Activated T-helper 2 cell treated with anti-CD3 and anti-CD28 coated beads, Interferon-gamma antibody, Interleukin-2, Interleukin-4, amounts not matched to agents 10 μg/mL and 5 μg/mL and 100 μg/mL, durations not matched to agents 14 hours and 24 hours and 36 hours (primary cell): ENCODE measurements around the gene CHST3. TPM values are rescaled to one million over a fixed set of nuclear protein-coding genes. Genes with fewer than 3 reads are reported as not detected.

ENCODE experiments used
- DNase-seq: peaks from one replicate; pipeline ENCODE4 v3.0.0; 2021; ENCODE audit warnings: low spot score
- H3K27ac Mint-ChIP-seq: one replicate; pipeline ENCODE4 v1.8.0; 2021; ENCODE audit warnings: mixed read lengths
- H3K27me3 Mint-ChIP-seq: one replicate; pipeline ENCODE4 v1.8.0; 2021; ENCODE audit warnings: low read depth, mixed read lengths
- H3K36me3 Mint-ChIP-seq: one replicate; pipeline ENCODE4 v1.8.0; 2021; ENCODE audit warnings: low read depth, mixed read lengths
- H3K4me1 Mint-ChIP-seq: one replicate; pipeline ENCODE4 v1.8.0; 2021; ENCODE audit warnings: low read depth, mixed read lengths
- H3K4me3 Mint-ChIP-seq: one replicate; pipeline ENCODE4 v1.8.0; 2021; ENCODE audit warnings: low read depth, mild to moderate bottlenecking, moderate library complexity, mixed read lengths
- H3K9me3 Mint-ChIP-seq: one replicate; pipeline ENCODE4 v1.8.0; 2021; ENCODE audit warnings: mixed read lengths
- intact Hi-C: fragments of 100-400 bp; cut with micrococcal nuclease; formaldehyde crosslinking; loops from one replicate; pipeline ENCODE4 v1.15.1; 2023
- total RNA-seq: library from RNA; stranded (reverse); gene quantifications from 2 replicates; pipeline ENCODE4 v1.2.3, GENCODE V29; 2022

The CHST3 gene
- total RNA-seq, 1 donor from 2014 or later, result 0.52 TPM

- Mint-ChIP-seq H3K36me3 (no peaks in the 10 kb centered on the region), H3K4me3 (no peak overlapping the region), H3K27me3 (peaks cover 3% of the 10 kb centered on the region), H3K9me3 (no peaks in the 10 kb centered on the region), H3K4me1 (no peaks in the 10 kb centered on the region), H3K27ac (no peak overlapping the region)
- intact Hi-C loops, result no loop called here
- DNase-seq, result no peak
These were observed 31.3 kb downstream of the CHST3 start for GRCh38 chr10:71995449-71995848.

- no peak overlapping the region for H3K4me3 Mint-ChIP-seq
- no peak overlapping the region for H3K27ac Mint-ChIP-seq
These were observed 31.8 kb downstream of the CHST3 start for GRCh38 chr10:71995887-71996575.

GRCh38 chr10:71996592-71997371 is 32.6 kb downstream of the CHST3 start:
- H3K27me3 Mint-ChIP-seq, result peaks cover 3% of the 10 kb centered on the region
- intact Hi-C loops, result no loop called here
- H3K4me3 Mint-ChIP-seq, result no peak overlapping the region
- no peak for DNase-seq
- no peak overlapping the region for H3K27ac Mint-ChIP-seq
- H3K9me3 Mint-ChIP-seq, result no peaks in the 10 kb centered on the region
- H3K36me3 Mint-ChIP-seq, result no peaks in the 10 kb centered on the region
- H3K4me1 Mint-ChIP-seq, result no peaks in the 10 kb centered on the region

More at GRCh38 chr10:71995887-71996575, 31.8 kb downstream of the CHST3 start:
- Mint-ChIP-seq H3K4me1 (no peaks in the 10 kb centered on the region), H3K27me3 (peaks cover 3% of the 10 kb centered on the region), H3K36me3 (no peaks in the 10 kb centered on the region), H3K9me3 (no peaks in the 10 kb centered on the region)
- intact Hi-C loops, result no loop called here
- no peak for DNase-seq

GRCh38 chr10:71998119-71998839 is 34.1 kb downstream of the CHST3 start:
- no peaks in the 10 kb centered on the region for H3K36me3 Mint-ChIP-seq
- peaks cover 3% of the 10 kb centered on the region for H3K27me3 Mint-ChIP-seq
- intact Hi-C loops, result no loop called here
- H3K4me1 Mint-ChIP-seq, result no peaks in the 10 kb centered on the region
- H3K27ac Mint-ChIP-seq, result no peak overlapping the region
- no peak overlapping the region for H3K4me3 Mint-ChIP-seq
- DNase-seq, result no peak
- no peaks in the 10 kb centered on the region for H3K9me3 Mint-ChIP-seq

GRCh38 chr10:71998840-71999194 is 34.6 kb downstream of the CHST3 start:
- Mint-ChIP-seq H3K4me1 (no peaks in the 10 kb centered on the region), H3K9me3 (no peaks in the 10 kb centered on the region), H3K27me3 (peaks cover 3% of the 10 kb centered on the region), H3K36me3 (no peaks in the 10 kb centered on the region), H3K4me3 (no peak overlapping the region), H3K27ac (no peak overlapping the region)
- intact Hi-C loops, result no loop called here
- no peak for DNase-seq

- no peak overlapping the region for H3K27ac Mint-ChIP-seq
- peaks cover 3% of the 10 kb centered on the region for H3K27me3 Mint-ChIP-seq
- intact Hi-C loops, result no loop called here
- DNase-seq, result no peak
- H3K36me3 Mint-ChIP-seq, result no peaks in the 10 kb centered on the region
- H3K4me1 Mint-ChIP-seq, result no peaks in the 10 kb centered on the region
- no peaks in the 10 kb centered on the region for H3K9me3 Mint-ChIP-seq
- H3K4me3 Mint-ChIP-seq, result no peak overlapping the region
These were observed 35.3 kb downstream of the CHST3 start for GRCh38 chr10:71999360-72000072.

- Mint-ChIP-seq H3K27me3 (peaks cover 3% of the 10 kb centered on the region), H3K4me3 (no peak overlapping the region), H3K9me3 (no peaks in the 10 kb centered on the region), H3K4me1 (no peaks in the 10 kb centered on the region), H3K27ac (no peak overlapping the region), H3K36me3 (no peaks in the 10 kb centered on the region)
- intact Hi-C loops, result no loop called here
- DNase-seq, result no peak
These were observed 36.2 kb downstream of the CHST3 start for GRCh38 chr10:72000073-72001032.

GRCh38 chr10:72001033-72001395 is 36.8 kb downstream of the CHST3 start:
- intact Hi-C loops, result no loop called here
- H3K36me3 Mint-ChIP-seq, result no peaks in the 10 kb centered on the region
- H3K4me3 Mint-ChIP-seq, result no peak overlapping the region
- H3K27ac Mint-ChIP-seq, result no peak overlapping the region
- DNase-seq, result no peak
- H3K4me1 Mint-ChIP-seq, result no peaks in the 10 kb centered on the region
- no peaks in the 10 kb centered on the region for H3K9me3 Mint-ChIP-seq
- H3K27me3 Mint-ChIP-seq, result peaks cover 3% of the 10 kb centered on the region

- H3K4me3 Mint-ChIP-seq, result no peak overlapping the region
- intact Hi-C loops, result no loop called here
- no peaks in the 10 kb centered on the region for H3K9me3 Mint-ChIP-seq
- DNase-seq, result no peak
- H3K27ac Mint-ChIP-seq, result no peak overlapping the region
- no peaks in the 10 kb centered on the region for H3K27me3 Mint-ChIP-seq
- H3K36me3 Mint-ChIP-seq, result no peaks in the 10 kb centered on the region
- H3K4me1 Mint-ChIP-seq, result no peaks in the 10 kb centered on the region
These were observed 38.4 kb downstream of the CHST3 start for GRCh38 chr10:72002354-72003295.

GRCh38 chr10:72006026-72006425 is 41.8 kb downstream of the CHST3 start:
- Mint-ChIP-seq H3K27me3 (no peaks in the 10 kb centered on the region), H3K4me3 (no peak overlapping the region), H3K36me3 (no peaks in the 10 kb centered on the region), H3K27ac (no peak overlapping the region), H3K9me3 (no peaks in the 10 kb centered on the region), H3K4me1 (no peaks in the 10 kb centered on the region)
- intact Hi-C loops, result no loop called here
- DNase-seq, result no peak

- intact Hi-C loops, result no loop called here
- Mint-ChIP-seq H3K4me3 (no peak overlapping the region), H3K27ac (no peak overlapping the region), H3K9me3 (no peaks in the 10 kb centered on the region), H3K36me3 (no peaks in the 10 kb centered on the region), H3K4me1 (no peaks in the 10 kb centered on the region), H3K27me3 (no peaks in the 10 kb centered on the region)
- no peak for DNase-seq
These were observed 43.2 kb downstream of the CHST3 start for GRCh38 chr10:72007246-72007892.
